GM19324 (cell line): ENCODE results near the gene OR11G2.
"Not testable (repeated sequence)": the region's sequence is repeated elsewhere in the genome, so short reads cannot be mapped to it uniquely, and the experiment has no call there.

Experiments used
- ATAC-seq: cut with Tn5 transposase; IDR thresholded peaks from one replicate; pipeline ENCODE4 v1.9.1; 2021; ENCODE audit warnings: mild to moderate bottlenecking, moderate library complexity; ENCODE audit not compliant: unreplicated experiment, low FRiP score

The OR11G2 gene

GRCh38 chr14:20190596-20190995 lies at the start of gene OR11G2:
Gene OR11G2, plus strand, starts transcription at chr14:20190896. Its CDS starts 6,542 bp downstream, at chr14:20197438.
- ATAC-seq = no peak

DNA sequence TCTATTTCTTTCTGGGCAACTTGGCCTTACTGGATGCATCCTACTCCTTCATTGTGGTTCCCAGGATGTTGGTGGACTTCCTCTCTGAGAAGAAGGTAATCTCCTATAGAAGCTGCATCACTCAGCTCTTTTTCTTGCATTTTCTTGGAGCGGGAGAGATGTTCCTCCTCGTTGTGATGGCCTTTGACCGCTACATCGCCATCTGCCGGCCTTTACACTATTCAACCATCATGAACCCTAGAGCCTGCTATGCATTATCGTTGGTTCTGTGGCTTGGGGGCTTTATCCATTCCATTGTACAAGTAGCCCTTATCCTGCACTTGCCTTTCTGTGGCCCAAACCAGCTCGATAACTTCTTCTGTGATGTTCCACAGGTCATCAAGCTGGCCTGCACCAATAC lies 46.8 kb upstream of the OR11G2 start:
- ATAC-seq = no peak

DNA sequence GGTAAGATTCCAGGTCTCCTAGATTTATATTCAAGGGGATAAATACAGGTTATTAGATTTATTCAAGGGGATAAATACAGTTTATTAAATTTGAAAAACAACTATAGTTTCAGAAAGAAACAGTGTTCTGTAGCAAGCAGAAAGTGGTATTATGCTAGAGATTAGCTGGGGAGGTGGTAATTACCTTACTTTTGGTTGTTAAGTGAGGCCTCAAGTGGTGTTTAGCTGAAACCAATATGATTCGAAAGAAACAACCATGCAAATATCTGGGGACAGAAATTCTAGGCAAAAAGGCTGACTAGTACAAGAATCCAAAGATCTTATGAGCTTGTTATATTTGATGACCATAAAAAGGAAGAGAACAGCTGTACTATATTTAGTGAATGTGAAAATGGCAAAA lies 45.9 kb upstream of the OR11G2 start:
- no peak for ATAC-seq

DNA sequence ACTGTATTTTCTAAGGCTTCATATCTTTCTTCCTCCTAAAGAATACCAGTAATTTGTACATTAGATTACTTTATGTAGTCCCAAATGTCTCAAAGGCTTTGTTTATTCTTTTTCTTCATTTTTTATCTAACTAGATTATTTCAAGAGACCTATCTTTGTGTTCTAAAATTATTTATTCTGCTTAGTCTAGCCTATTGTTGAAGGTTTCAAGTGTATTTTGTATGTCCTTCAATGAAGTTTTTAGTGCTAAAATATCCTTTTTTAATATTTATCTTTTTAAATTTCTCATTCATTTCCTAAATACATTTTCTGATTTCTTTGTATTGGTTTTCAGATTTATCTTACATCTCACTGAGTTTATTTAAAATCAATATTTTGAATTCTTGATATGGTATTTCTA lies 26.2 kb upstream of the OR11G2 start:
- no peak for ATAC-seq

DNA sequence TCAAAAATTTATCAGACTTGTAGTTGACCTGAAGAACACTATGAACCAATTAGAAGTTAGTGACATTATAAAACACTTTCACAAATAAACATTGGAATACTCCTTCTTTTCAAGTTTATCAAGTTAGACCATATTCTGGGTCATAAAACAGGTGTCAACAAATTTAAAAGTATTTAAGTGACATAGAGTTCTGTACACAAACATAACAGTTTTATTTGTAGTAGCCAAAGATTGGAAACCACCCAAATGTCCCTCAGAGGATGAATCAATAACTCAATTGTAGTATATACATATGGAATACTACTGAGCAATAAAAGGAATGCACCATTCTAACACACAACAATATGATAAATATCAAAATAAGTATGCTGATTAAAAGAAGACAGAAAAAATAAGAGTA lies 23.6 kb upstream of the OR11G2 start:
- no peak for ATAC-seq

DNA sequence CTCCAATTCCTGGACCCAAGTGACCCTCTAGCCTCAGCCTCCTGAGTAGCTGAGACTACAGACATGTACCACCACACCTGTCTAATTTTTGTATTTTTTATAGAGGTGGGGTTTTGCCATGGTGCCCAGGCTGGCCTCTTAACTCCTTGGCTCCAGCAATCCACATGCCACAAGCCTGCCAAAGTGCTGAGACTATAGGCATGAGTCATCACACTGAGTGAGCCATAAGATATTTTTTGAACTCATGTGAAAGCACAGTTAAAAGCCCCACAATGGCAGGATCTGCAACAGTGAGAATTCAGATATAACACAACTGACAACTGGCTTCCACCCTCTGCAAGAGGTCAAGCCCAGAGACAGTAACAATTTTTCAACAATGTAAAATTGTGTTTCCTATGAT lies 20.8 kb upstream of the OR11G2 start:
- ATAC-seq = not testable (repeated sequence)

GRCh38 chr14:20174205-20174604 lies 16.5 kb upstream of the OR11G2 start:
- not testable (repeated sequence) for ATAC-seq

GRCh38 chr14:20176330-20176729 lies 14.4 kb upstream of the OR11G2 start:
- no peak for ATAC-seq

DNA sequence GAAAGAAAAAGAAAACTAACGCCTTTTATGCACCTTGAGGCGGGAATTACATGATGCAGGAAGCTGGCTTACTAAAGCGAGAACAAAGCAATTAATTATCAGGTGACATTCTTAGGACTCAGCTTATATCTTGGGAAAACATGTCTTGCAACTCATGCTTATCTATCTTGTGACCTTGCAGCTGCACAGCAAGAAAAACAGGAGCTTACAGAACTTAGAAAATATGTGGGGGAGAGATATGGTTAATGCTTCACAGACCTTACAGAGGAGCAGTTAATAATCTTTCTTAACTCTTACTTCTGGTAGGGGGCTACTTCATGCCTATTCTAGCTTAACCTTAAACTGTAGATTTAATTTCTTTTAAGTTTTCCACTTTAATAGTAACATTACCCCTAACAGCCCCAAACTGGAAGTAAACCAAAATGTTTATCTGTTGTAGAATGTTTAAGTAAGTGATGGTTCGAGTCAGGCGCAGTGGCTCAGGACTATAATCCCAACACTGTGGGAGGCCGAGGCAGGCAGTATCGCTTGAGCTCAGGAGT lies 13.2 kb upstream of the OR11G2 start:
- ATAC-seq = no peak

DNA sequence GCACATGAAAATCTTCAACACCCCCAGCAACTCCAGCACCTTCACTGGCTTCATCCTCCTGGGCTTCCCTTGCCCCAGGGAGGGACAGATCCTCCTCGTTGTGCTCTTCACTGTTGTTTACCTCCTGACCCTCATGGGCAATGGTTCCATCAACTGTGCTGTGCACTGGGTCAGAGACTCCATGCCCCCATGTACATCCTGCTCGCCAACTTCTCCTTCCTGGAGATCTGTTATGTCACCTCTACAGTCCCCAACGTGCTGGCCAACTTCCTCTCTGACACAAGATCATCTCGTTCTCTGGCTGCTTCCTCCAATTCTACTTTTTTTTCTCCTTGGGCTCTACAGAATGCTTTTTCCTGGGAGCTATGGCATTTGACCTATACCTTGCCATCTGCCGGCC lies 11.5 kb upstream of the OR11G2 start:
- no peak for ATAC-seq

DNA sequence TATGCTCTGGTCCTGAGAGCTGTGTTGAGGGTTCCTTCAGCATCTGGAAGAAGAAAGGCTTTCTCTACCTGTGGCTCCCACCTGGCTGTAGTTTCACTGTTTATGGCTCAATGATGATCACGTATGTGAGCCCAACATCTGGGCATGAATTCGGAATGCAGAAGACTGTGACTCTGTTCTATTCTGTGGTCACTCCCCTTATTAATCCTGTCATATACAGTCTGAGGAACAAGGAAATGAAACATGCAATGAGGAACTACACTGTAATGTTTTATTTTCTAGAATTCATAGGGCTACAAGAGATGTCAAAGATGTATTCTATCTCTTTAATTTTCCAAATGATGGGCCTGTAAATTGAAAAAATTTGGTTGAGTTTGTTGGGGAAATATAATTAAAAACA lies 10.8 kb upstream of the OR11G2 start:
- no peak for ATAC-seq

DNA sequence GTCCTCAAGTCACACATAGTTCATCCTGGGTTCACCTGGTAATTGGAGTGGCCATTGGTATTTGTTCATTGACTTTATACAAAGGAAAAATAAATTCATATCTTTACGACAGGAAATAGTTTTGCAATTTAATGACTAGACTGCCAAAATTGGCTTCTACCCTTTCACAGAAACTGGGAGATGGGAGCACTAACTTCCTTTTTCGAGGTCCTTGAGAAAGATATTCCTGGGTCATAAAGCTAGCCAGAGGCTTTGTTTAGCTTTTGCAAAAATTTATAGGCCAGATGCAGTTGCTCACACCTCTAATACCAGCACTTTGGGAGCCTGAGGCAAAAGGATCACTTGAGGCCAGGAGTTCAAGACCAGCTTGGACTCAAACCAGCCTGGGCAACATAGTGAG lies 10.2 kb upstream of the OR11G2 start:
- no peak for ATAC-seq

DNA sequence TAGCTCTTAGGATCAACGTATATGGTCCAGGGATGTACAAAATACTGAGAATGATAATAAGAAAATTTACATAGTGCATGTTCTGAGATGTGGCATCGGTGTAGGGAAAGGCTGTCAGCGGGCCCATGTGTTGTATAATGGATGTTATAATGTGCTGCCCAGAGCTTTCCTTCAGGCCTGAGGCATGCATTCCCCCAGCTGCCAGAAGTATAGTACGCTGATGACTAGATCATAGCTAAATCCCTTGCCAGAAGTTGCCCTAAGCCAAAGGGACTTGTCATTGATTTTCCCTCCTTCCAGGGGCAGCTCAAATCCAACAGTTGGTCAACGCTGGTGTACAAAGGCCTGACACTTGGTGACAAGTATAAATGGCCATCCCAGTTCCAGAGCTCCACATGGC lies 6.5 kb upstream of the OR11G2 start:
- ATAC-seq = no peak

- ATAC-seq = no peak
Measured at GRCh38 chr14:20191396-20191795, 700 bp downstream of the OR11G2 start.

DNA sequence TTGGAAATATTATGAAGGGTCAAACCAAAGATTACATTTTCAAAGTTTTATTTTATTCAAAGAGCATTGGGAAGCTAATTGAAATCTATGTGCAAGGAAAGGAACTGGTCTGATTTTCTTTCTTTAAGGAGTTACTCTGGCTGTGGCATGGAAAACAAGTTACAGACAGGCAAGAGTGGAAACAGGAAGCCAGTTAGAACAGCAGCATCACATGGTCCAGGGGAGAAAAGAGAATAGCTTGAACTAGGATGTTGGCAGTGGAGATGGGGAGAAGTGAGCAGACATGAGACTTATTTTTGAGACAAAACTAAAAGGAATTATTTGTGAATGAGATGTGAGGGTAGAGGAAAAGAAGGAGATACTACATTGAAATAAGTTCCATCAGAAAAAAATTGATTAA lies 3.4 kb downstream of the OR11G2 start:
- ATAC-seq = no peak

- not testable (repeated sequence) for ATAC-seq
Measured at GRCh38 chr14:20195170-20195569, 4.5 kb downstream of the OR11G2 start.

- ATAC-seq = no peak
Measured at GRCh38 chr14:20195911-20196310, 5.2 kb downstream of the OR11G2 start.

- no peak for ATAC-seq
Measured at GRCh38 chr14:20197459-20197858, 6.8 kb downstream of the OR11G2 start.

DNA sequence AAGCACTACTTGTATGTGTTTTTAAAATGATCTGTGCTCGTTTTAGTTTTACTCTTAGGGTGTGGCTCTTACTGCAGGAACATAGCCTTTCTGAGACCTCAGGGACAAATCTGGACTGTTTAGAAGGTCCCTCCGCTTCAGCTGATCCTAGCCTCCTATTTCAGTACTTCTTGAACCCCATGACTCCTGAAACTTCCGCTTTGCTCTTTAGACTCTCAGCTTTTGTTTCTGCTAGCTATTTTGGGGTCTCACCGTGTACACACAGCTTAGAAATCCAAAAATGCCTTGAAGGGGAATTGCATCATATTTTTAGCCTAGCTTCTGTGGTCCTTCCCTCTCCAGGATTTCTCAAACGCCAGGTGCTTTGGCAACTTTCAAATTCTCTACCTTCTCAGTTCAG lies 8.3 kb downstream of the OR11G2 start:
- ATAC-seq = no peak

DNA sequence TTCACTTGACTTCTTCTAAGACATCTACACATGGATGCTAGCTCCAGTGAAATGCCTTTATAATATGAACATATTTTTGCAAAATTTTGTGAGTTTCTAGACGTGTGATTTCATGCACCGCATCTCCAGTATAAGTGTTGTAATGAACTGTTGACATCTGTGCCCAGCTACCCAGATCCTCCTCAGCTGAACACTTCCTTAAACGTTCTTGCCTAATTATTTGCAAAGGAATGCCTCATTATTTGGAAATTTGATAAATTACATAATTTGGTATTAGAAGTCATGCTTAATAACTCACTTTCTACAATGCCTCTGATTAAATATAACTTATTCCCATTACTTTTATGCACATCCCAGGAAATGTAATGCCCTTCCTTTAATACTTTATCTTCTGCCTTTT lies 14.0 kb downstream of the OR11G2 start:
- no peak for ATAC-seq

DNA sequence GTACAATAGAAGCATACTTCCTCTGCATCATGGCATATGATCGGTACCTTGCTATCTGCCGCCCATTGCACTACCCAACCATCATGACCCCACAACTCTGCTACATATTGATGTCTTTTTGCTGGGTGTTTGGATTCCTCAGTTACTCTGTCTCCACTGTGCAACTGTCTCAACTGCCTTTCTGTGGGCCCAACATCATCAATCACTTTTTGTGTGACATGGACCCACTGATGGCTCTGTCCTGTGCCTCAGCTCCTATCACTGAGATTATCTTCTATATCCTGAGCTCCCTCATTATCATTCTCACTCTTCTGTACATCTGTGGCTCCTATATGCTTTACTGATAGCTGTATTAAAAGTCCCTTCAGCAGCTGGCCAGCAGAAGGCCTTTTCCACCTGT lies 18.9 kb downstream of the OR11G2 start:
- no peak for ATAC-seq

DNA sequence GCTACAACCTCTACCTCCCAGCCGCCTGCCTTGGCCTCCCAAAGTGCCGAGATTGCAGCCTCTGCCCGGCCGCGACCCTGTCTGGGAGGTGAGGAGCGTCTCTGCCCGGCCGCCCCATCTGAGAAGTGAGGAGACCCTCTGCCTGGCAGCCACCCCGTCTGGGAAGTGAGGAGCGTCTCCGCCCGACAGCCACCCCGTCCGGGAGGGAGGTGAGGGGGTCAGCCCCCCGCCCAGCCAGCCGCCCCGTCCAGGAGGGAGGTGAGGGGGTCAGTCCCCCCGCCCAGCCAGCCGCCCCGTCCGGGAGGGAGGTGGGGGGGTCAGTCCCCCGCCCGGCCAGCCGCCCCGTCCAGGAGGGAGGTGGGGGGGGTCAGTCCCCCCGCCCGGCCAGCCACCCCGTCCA lies 21.7 kb downstream of the OR11G2 start:
- not testable (repeated sequence) for ATAC-seq

DNA sequence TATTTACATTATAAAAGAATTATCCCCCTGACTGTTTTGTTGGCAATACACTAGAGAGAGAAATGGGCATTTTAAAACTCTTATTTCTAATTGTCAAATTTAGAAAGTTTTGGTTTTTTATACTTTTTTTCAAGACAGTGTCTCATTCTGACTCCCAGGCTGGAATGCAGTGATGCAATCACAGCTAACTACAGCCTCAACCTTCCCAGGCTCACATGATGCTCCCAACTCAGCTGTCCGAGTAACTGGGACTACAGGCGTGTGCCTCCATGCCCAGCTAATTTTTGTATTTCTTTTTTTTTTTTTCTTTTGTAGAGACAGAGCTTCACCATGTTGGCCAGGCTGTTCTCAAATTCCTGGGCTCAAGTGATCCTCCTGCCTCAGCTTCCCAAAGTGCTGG lies 24.5 kb downstream of the OR11G2 start:
- no peak for ATAC-seq
